HCEC 1CT (cell line): ENCODE data around the gene GPATCH4.
"Not testable (repeated sequence)": the region's sequence is repeated elsewhere in the genome, so short reads cannot be mapped to it uniquely, and the experiment has no call there.

Experiments
- DNase-seq: peaks from one replicate; pipeline ENCODE4 v3.0.0-alpha.2; 2017

Gene GPATCH4

DNA sequence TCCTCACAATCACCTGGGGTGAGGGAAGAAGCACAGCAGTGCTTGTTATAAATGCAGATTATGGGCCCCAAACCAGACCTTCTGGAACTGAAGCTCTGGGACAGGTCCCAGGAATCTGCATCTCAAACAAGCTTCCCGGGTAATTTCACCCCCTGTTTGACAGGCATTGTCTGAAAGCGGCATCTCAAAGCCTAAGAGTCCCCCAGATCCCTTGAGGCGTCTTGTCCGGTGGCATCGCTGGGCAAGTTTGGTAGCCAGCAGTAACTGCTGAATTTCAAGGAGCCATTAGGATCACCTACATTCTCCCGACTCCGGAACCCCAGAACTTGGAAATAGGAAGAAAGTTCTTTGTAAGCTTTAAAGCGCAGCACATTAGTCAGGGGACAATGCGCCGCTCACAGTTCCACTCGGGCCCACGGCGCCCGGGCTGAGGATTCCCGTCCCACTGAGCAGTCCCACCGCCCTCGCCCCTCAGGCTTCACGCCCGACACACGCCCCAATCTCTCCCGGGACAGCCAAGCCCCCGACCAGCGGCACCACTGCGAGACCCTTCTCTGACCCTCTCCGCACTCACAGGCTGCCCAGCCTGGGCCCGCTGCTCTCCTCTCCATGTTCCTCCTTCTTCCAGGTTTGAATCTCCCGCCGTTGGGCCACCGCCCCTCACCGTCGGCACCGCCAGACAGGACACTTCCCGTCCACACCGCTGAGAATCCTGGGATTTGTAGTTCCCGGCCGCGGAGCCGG is 29.2 kb downstream of the GPATCH4 start, which contains the start of gene IQGAP3:
Gene IQGAP3, minus strand, starts transcription at position 647 of the 744 bp plus-strand sequence. Its CDS starts 36 bp downstream, at position 611.
- DNase-seq = peak; percentile 77

DNA sequence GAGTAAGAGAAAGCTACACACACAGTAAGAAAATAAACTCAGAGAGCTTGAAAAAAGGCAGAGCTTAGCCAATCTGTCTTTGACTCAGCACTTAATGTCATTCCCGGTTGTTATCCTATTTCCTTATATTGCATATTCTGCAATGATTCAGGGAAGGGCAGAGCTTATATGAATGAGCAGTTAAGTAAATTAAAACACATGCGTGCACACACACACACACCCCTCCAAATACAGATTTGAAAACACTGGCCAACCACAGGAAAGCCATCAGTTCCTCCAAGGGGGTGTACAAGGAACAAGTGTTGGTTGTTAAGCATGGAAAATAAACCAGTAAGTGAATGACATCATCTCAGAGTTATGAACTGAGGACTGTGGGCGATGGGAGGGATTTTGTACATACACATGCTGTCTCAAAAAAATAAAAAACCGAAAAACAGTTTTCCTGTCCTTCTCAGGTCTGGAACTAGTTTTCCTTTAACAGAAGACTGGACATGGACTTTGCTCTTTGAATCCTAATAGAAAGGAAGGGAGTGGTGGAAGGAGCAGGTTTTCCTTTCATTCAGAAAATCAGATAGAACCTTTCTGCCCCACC is 29.9 kb downstream of the GPATCH4 start:
- DNase-seq = peak; percentile 86

DNA sequence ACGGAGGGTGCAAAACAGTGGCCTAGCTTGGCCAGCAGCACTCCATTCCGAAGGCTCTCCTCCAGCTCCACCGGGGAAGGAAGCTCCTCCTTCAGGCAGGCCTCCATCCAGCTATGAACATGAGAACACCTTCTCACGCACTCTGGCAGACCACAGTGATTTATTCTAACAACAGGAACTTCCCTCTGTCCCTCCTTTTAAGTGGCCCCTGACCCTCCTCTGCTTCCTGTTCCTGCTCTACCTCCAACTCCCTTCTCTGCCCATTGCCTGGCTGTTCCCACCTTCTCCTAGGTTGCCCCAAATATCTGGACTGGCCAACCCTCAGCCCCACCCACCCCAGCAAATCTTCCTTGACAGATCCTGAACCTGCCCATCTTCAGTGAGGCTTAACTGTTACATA is 34.8 kb downstream of the GPATCH4 start:
- DNase-seq = no peak

DNA sequence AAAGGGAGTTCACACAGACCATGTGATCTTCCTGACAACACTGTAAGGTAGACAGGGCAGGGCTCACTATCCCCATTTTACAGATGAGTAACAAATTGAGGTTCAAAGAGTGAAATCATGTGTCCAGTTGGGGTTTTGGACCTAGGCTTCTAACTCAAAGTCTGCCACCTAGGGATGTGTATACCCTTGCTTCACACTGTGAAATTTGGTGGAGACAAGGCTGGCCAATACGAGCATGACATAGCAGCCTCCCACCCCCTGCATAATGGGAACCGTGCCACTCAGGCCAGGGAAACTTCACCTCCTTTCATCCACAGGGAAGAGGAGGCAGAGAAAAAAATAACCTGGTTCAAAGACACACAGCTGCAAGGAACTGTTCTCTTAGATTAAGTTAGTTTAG is 35.8 kb downstream of the GPATCH4 start:
- no peak for DNase-seq

- DNase-seq = no peak
Measured at GRCh38 chr1:156560585-156561163, 40.6 kb downstream of the GPATCH4 start.

DNA sequence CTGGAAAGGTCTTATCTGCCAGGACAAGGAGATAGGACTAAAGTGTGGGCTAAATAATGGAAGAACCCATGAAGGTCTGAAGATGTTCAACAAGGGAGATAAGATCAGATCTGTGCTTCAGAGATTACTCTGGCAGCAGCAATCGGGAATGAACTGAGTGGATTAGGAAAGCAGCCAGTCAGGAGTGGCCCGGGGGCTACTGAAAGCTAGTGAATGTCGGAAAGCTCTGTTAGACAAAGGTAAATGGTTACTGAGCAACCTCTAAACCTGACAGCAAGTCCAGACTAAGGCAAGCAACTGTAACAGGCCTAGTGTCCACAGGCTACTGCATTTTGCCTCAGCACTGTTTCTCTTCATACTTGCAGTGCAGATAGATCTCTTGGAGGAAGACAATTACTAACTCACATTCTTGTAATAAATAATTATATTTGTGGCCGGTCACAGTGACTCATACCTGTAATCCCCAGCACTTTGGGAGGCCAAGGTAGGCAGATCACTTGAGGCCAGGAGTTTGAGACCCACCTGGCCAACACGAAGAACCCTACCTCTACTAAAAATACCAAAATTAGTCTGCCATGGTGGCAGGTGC is 41.4 kb downstream of the GPATCH4 start:
- DNase-seq = no peak

DNA sequence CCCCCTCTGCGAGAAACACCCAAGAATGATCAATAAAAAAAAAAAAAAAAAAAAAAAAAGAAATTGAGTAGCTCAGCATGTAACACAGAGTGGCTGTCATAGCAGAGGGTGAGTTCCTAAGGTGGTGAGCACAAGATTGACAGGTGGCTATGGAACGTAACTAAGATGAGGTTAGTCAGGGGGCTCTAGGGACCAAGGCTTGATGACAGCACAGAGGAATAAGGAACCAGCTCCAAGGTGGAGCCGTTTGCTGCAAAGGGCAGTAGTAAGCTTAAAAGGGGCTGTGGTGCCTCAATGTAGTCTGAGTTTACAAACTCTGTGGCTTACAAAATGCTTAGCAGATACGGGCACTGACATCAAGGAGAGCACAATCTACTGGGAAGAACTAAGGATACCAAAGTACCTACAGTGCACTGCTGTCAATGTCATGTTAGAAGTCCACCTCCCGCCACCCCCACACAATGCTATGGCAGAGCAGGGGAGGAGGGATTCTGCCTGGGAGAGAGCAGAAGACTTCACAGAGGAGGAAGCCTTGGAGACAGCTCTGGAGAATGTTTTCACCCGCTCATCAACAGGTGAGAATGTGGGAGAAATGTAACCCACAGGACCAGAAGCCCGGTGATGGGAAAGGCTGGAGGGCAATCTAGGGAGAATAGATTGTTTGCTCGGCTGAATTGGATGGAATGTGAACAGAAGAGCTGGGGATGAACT is 42.0 kb downstream of the GPATCH4 start:
- no peak for DNase-seq

GRCh38 chr1:156556354-156556753 is 44.9 kb downstream of the GPATCH4 start:
- no peak for DNase-seq

GRCh38 chr1:156555715-156556114 is 45.6 kb downstream of the GPATCH4 start:
- DNase-seq = no peak

- DNase-seq = no peak
Measured at GRCh38 chr1:156554971-156555370, 46.3 kb downstream of the GPATCH4 start.

- no peak for DNase-seq
Measured at GRCh38 chr1:156553860-156554485, 47.3 kb downstream of the GPATCH4 start.

- not testable (repeated sequence) for DNase-seq
Measured at GRCh38 chr1:156552937-156553336, 48.3 kb downstream of the GPATCH4 start.

DNA sequence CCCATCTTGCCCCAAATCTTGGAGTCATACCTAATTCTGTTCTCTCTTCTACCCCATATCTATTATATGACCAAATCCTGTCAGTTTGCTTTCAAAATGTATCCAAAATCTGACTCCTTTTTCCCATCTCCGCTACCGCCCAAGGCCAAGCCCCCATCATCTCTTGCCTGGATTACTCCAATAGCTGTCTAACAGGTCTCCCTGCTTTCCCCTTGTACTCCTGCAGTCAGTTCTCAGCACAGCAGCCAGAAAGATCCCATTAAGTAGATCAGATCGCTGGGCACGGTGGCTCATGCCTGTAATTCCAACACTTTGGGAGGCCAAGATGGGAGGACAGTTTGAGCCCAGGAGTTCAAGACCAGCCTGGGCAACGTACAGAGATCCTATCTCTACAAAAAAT is 48.8 kb downstream of the GPATCH4 start:
- no peak for DNase-seq

GRCh38 chr1:156551869-156552268 is 49.4 kb downstream of the GPATCH4 start:
- peak; percentile 74 for DNase-seq

DNA sequence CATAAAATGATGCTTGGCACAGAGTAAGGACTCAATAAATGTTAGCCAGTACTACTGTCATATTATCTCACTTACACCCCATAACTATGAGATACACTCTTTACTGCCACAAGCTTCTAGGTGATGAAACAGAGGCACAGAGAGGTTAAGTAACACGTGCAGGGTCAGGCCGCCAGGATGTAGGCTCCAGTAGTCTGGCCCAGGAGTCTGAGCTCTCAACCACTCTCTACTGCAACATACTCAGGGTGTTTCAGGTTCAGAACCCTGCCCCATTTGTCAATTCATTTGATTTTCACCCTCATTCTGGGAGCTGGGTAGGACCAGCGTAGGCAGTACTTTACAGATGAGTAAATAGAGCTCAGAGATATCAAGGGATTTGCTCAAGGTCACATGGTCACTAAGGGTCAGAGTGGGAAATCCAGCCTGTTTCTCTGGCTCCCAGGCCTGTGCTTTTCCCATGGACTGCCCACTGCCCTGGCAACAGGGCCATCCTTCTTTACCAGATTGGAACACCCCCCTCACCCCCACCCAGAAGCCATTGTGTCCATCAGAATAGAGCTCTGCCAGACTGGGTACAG is 50.1 kb downstream of the GPATCH4 start:
- DNase-seq = no peak

GRCh38 chr1:156550346-156550745 is 50.9 kb downstream of the GPATCH4 start:
- DNase-seq = no peak

DNA sequence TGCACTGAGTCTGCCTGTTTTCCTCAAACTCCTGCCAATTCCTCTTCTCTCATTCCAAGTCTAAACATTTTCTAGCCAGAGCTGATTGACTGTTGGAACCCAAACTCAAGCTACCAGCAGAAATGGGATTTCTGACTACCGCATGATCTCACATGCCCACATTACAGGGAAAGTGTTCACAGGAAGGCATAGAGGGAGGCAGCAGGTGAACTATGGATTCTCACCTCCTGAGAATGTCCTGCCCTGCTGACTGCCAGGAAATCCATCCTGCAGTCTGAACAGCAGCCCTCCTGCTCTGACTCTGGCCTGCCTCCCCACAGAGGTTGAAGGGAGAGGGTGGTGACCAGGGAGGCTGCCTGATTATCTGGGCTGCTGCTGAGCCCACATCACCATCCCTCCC is 51.4 kb downstream of the GPATCH4 start:
- no peak for DNase-seq

- no peak for DNase-seq
Measured at GRCh38 chr1:156549390-156549789, 51.9 kb downstream of the GPATCH4 start.

DNA sequence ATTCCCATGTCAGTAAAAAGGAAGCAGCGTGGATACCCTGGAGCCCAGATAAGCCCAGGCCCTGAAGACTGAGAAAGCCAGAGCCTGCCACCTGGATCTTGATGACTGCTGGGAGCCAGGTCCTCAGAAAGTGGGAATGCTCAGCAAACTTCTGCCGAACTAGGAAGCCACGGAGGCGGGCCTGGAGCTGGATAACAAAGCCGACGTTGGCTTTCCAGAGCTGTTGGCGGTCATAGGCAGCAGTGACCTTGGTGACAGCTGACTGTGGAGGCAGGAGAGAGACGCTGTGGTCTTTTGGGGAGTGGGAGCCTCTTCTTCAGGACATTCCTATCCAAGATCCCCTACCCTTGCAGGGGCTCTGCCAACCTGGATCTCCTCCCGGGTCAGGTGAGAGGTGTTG is 53.3 kb downstream of the GPATCH4 start:
- DNase-seq = no peak

GRCh38 chr1:156547434-156547833 is 53.8 kb downstream of the GPATCH4 start:
- DNase-seq = no peak

- no peak for DNase-seq
Measured at GRCh38 chr1:156546267-156546666, 55.0 kb downstream of the GPATCH4 start.

- no peak for DNase-seq
Measured at GRCh38 chr1:156544592-156545102, 56.6 kb downstream of the GPATCH4 start.
